ENCODE measurements around the gene RALBP1.
"Not testable (repeated sequence)": the region's sequence is repeated elsewhere in the genome, so short reads cannot be mapped to it uniquely, and the experiment has no call there.

Gene RALBP1

GRCh38 chr18:9453283-9453682 lies 22.0 kb upstream of the RALBP1 start:
- DNase-seq, result no peak

DNA sequence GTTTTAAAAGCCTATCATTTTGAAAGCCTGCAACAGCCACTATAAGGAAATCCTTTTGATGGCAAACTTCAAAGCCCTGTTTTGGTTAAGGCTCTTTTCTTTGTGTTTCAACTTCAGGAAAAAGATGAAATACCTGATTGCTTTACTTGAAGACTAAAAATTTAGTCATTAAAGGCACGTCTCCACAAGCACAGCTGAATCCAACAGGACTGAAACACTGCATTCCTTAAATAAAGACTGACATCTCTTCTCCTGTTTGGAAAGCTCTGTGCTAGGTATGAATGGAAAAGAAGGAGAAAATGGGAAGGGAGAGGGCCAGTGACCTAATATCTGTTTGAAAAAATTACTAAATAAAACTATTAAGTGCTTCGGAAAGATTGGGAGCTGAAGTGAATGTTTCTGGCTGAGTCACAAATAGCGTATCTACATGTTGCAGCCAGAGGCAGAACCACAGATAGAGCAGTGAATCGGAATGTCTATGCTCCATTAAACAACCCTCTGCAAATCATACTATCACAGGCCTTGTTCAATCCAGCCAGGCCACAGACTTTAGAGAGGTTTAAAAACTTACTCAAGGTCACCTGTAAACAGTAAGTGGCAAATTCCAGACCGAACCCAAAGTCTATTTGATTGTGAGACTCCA lies 21.1 kb upstream of the RALBP1 start:
- no peak for DNase-seq

- DNase-seq, result no peak
Measured at GRCh38 chr18:9455718-9456511, 19.4 kb upstream of the RALBP1 start.

GRCh38 chr18:9466127-9466526 lies 9.2 kb upstream of the RALBP1 start:
- no peak for DNase-seq

DNA sequence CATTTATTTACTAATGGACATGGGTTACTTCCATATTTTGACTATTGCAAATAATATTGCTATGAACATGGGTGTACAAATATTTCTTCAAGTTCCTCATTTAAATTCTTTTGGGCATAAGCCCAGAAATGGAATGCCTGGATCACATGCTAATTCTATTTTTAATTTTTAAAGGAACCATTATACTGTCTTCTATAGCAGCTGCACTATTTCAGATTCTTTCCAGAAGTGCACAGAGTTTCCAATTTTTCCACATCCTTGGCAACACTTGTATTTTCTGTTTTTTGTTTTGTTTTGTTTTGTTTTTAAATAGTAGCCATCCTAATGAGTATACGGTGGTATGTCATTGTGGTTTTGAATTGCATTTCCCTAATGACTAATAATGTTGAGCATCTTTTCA lies 8.5 kb upstream of the RALBP1 start:
- no peak for DNase-seq

- DNase-seq, result no peak
Measured at GRCh38 chr18:9468998-9469397, 6.3 kb upstream of the RALBP1 start.

- DNase-seq, result no peak
Measured at GRCh38 chr18:9469685-9470084, 5.6 kb upstream of the RALBP1 start.

GRCh38 chr18:9474108-9474982 lies 968 bp upstream of the RALBP1 start:
- no peak for DNase-seq

- no peak for DNase-seq
Measured at GRCh38 chr18:9475643-9476591, 604 bp downstream of the RALBP1 start.

GRCh38 chr18:9476949-9477348 lies 1.6 kb downstream of the RALBP1 start:
- DNase-seq, result not testable (repeated sequence)

- DNase-seq, result no peak
Measured at GRCh38 chr18:9477509-9477908, 2.2 kb downstream of the RALBP1 start.

DNA sequence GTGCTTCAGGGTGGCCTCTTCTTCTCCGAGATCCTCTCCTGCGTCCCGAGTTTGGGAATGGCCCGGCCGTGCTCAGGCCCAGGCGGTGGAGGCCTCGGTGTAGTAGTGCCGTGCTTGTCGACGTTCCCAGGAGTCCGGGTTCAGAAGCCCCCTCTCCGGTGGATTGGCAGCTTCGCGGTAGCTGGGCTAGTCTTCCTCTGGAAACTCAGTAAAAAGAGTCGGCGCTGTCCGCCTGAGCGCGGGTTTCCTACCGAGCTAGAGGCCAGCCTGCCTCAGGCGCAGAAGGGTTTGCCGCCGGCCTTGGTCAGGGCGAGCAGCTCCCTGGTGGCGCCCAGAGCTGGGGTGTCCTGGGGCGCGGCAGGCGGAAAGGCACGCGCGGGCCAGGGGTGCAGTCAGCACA lies 3.2 kb downstream of the RALBP1 start:
- DNase-seq, result no peak

- DNase-seq, result no peak
Measured at GRCh38 chr18:9482790-9483189, 7.5 kb downstream of the RALBP1 start.

DNA sequence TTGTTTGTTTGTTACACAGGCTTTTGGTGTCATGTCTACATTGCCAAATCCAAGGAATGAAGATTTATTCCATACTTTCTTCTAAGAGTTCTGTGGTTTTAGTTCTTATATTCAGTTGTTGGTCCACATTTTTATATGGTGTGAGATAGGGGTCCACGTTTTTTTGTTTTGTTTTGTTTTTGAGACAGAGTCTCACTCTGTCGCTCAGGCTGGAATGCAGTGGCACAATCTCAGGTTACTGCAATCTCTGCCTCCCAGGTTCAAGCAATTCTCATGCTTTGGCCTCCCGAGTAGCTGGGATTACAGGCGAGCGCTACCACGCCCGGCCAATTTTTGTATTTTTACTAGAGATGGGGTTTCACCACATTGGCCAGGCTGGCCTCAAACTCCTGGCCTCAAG lies 8.2 kb downstream of the RALBP1 start:
- DNase-seq, result no peak

- DNase-seq, result not testable (repeated sequence)
Measured at GRCh38 chr18:9484856-9485255, 9.5 kb downstream of the RALBP1 start.

DNA sequence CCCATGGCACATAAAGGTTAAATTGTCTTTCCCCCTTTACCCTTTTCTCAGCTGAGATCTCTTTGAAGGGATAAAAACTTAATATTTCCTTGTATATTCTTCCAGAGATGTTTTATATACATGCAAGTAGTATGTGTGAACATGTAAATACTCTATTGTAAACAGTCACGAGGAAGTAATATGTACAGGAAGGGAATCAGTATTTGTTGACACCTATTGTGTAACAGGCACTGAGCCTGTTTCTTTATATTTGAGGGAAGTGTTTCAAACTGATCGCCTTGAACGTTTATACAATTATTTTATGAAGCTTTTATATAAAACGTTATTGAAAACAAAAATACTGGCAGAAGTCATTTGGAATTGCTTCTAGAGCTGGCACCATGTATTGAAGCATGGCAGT lies 13.2 kb downstream of the RALBP1 start:
- no peak for DNase-seq

- DNase-seq, result no peak
Measured at GRCh38 chr18:9494778-9495331, 19.5 kb downstream of the RALBP1 start.

GRCh38 chr18:9495465-9495864 lies 20.2 kb downstream of the RALBP1 start:
- no peak for DNase-seq

DNA sequence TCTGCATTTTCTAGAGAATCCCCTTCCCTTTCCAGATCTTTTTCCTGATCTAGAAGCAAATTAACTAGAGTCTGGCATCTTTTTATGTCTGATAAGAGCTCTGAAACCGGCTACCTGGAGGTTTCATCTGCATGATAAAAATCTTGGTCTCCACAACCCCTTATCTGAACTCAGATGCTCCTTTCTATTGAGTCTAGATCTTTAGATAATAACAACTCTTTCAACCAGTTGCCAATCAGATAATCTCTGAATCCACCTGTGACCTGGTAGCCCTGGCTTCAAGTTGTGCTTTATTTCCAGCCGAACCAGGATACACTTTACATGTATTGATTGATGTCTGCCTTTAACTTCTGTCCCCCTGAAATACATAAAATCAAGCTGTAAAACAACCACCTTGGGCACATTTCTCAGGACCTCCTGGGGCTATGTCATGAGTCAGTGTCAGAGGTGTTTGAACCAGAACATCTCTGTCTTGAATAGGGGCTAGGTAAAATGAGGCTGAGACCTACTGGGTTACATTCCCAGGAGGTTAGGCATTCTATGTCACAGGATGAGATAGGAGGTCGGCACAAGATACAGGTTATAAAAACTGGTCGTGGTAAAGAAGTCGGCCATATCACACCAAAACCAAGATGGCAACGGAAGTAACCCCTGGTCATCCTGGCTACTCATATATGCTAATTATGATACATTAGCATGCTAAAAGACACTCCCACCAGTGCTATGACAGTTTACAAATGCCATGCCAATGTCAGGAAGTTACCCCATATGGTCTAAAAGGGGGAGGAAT lies 20.8 kb downstream of the RALBP1 start:
- DNase-seq, result no peak

GRCh38 chr18:9506046-9506792 lies 30.9 kb downstream of the RALBP1 start:
- no peak for DNase-seq
